GM12878 (cell line): ENCODE results near the gene RUBCNL. TPM values are rescaled to one million over a fixed set of nuclear protein-coding genes. Genes with fewer than 3 reads are reported as not detected.

Source experiments
- BACH1 ChIP-seq: fragments of 450-650 bp; IDR thresholded peaks from 2 replicates; pipeline ENCODE4 v1.6.1; 2017; ENCODE audit warnings: mild to moderate bottlenecking, borderline replicate concordance
- BRCA1 ChIP-seq: IDR thresholded peaks from 2 replicates; pipeline ENCODE4 v1.6.1; 2011; ENCODE audit warnings: low read depth, low read length, improper control_type of control experiment
- E2F8 ChIP-seq: fragments of 450-650 bp; IDR thresholded peaks from 2 replicates; pipeline ENCODE4 v1.6.1; 2018; ENCODE audit warnings: mild to moderate bottlenecking, low read depth, moderate library complexity; ENCODE audit not compliant: partially characterized antibody
- FOS ChIP-seq: IDR thresholded peaks from 3 replicates; pipeline ENCODE4 v1.6.1; 2011; ENCODE audit warnings: borderline replicate concordance; ENCODE audit not compliant: insufficient read length; ENCODE audit errors: extremely low read depth
- HCFC1 ChIP-seq: fragments of 150-350 bp; IDR thresholded peaks from 2 replicates; pipeline ENCODE4 v1.6.1; 2014; ENCODE audit warnings: low read length
- HSF1 ChIP-seq: fragments of 150-350 bp; IDR thresholded peaks from 2 replicates; pipeline ENCODE4 v1.6.1; 2014; ENCODE audit warnings: mild to moderate bottlenecking, low read depth, low read length
- IKZF1 ChIP-seq: fragments of 450-650 bp; conservative IDR thresholded peaks from 2 replicates; pipeline ENCODE4 v1.6.1; 2017; ENCODE audit warnings: antibody characterized with exemption, mild to moderate bottlenecking
- JUNB ChIP-seq: IDR thresholded peaks from 2 replicates; pipeline ENCODE4 v1.6.1; 2016; ENCODE audit warnings: antibody characterized with exemption, mild to moderate bottlenecking
- MXI1 ChIP-seq: fragments of 150-350 bp; IDR thresholded peaks from 2 replicates; pipeline ENCODE4 v1.6.1; 2011; ENCODE audit warnings: low read depth, mild to moderate bottlenecking, inconsistent platforms, low read length, improper control_type of control experiment
- MYB ChIP-seq: fragments of 150-350 bp; IDR thresholded peaks from 2 replicates; pipeline ENCODE4 v1.6.1; 2014; ENCODE audit warnings: mild to moderate bottlenecking, low read depth, low read length, borderline replicate concordance
- MYC ChIP-seq: IDR thresholded peaks from 2 replicates; pipeline ENCODE4 v1.6.1; 2011; ENCODE audit warnings: mild to moderate bottlenecking, low read length, moderate library complexity, inconsistent platforms; ENCODE audit not compliant: insufficient read depth, insufficient replicate concordance, insufficient read length, severe bottlenecking
- NBN ChIP-seq: fragments of 450-650 bp; IDR thresholded peaks from 2 replicates; pipeline ENCODE4 v1.6.1; 2016
- NFIC ChIP-seq: IDR thresholded peaks from 2 replicates; pipeline ENCODE4 v1.6.1; 2012; ENCODE audit warnings: low read depth, mild to moderate bottlenecking, inconsistent platforms, low read length, moderate library complexity
- NFXL1 ChIP-seq: fragments of 450-650 bp; IDR thresholded peaks from 2 replicates; pipeline ENCODE4 v1.6.1; 2017; ENCODE audit warnings: antibody characterized with exemption, mild to moderate bottlenecking, borderline replicate concordance
- NR2C2 ChIP-seq: IDR thresholded peaks from 2 replicates; pipeline ENCODE4 v1.6.1; 2011; ENCODE audit warnings: borderline replicate concordance, low read depth; ENCODE audit not compliant: control insufficient read depth, insufficient read length
- NR2F1 ChIP-seq: fragments of 450-650 bp; conservative IDR thresholded peaks from 2 replicates; pipeline ENCODE4 v1.6.1; 2017; ENCODE audit warnings: mild to moderate bottlenecking
- PAX8 ChIP-seq: fragments of 450-650 bp; IDR thresholded peaks from 2 replicates; pipeline ENCODE4 v1.6.1; 2017; ENCODE audit warnings: mild to moderate bottlenecking, moderate library complexity
- PML ChIP-seq: IDR thresholded peaks from 2 replicates; pipeline ENCODE4 v1.6.1; 2012; ENCODE audit warnings: low read length, inconsistent platforms
- POLR2AphosphoS2 ChIP-seq: IDR thresholded peaks from 2 replicates; pipeline ENCODE4 v1.6.1; 2011; ENCODE audit warnings: low read depth, mild to moderate bottlenecking, low read length, improper control_type of control experiment, moderate library complexity
- POU2F2 ChIP-seq: IDR thresholded peaks from 3 replicates; pipeline ENCODE4 v1.6.1; 2011; ENCODE audit warnings: low read depth, mild to moderate bottlenecking, low read length, borderline replicate concordance
- RAD51 ChIP-seq: fragments of 450-650 bp; IDR thresholded peaks from 2 replicates; pipeline ENCODE4 v1.6.1; 2016; ENCODE audit warnings: moderate library complexity, mild to moderate bottlenecking, inconsistent platforms
- RFX5 ChIP-seq: IDR thresholded peaks from 2 replicates; pipeline ENCODE4 v1.6.1; 2011; ENCODE audit warnings: low read depth, low read length, improper control_type of control experiment
- RUNX3 ChIP-seq: IDR thresholded peaks from 2 replicates; pipeline ENCODE4 v1.6.1; 2012; ENCODE audit warnings: low read length, inconsistent platforms
- SMAD1 ChIP-seq: fragments of 450-650 bp; IDR thresholded peaks from 2 replicates; pipeline ENCODE4 v1.6.1; 2018; ENCODE audit warnings: mild to moderate bottlenecking, low read depth; ENCODE audit not compliant: partially characterized antibody
- SMAD5 ChIP-seq: IDR thresholded peaks from 2 replicates; pipeline ENCODE4 v1.6.1; 2016; ENCODE audit warnings: antibody characterized with exemption, low read depth
- USF2 ChIP-seq: IDR thresholded peaks from 2 replicates; pipeline ENCODE4 v1.6.1; 2011; ENCODE audit warnings: low read depth, low read length, improper control_type of control experiment, borderline replicate concordance
- WRNIP1 ChIP-seq: IDR thresholded peaks from 2 replicates; pipeline ENCODE4 v1.6.1; 2011; ENCODE audit warnings: low read depth, low read length, improper control_type of control experiment, borderline replicate concordance
- ZNF622 ChIP-seq: fragments of 450-650 bp; IDR thresholded peaks from 2 replicates; pipeline ENCODE4 v1.6.1; 2017; ENCODE audit warnings: mild to moderate bottlenecking, inconsistent platforms
- ZZZ3 ChIP-seq: IDR thresholded peaks from 2 replicates; pipeline ENCODE4 v1.6.1; 2011; ENCODE audit warnings: low read depth; ENCODE audit not compliant: control insufficient read depth, insufficient read length
- polyA plus RNA-seq, 11 experiments: library from polyadenylated mRNA; depleted of rRNA in 4 of 11; unstranded in 6 of 11; stranded (reverse) in 5 of 11; fragments of >200 nt; fragmentation: Nextera tagmentation in 4 of 11; fragmentation: Illumina TruSeq in 1 of 11; extraction: Ambion mirVana in 4 of 11; extraction: Trizol in 1 of 11; gene quantifications; 1 replicate in 1 of 11; 2 replicates in 10 of 11; pipeline versions ENCODE4 v1.2.1 to v1.2.3, GENCODE V29; 2011 to 2016; ENCODE audit warnings: inconsistent platforms in 2 of 11, missing spikeins in 2 of 11, low read depth in 1 of 11
- total RNA-seq, 4 experiments: library from RNA; depleted of rRNA in 3 of 4; stranded (reverse); fragments of >200 nt in 3 of 4; fragmentation: Illumina TruSeq in 1 of 4; extraction: Trizol in 1 of 4; gene quantifications; 2 replicates each; pipeline versions ENCODE4 v1.2.1 to v1.2.3, GENCODE V29; 2013 to 2021

The RUBCNL gene
- total and polyA plus RNA-seq, 10 of the 15 experiments (the other 5 are each of a cell fraction or from before 2014, with no cell fraction given) = 0.71 to 51.9 (median 38.2) TPM

- TF ChIP-seq ZZZ3 (no peak), MXI1 (no peak), POLR2AphosphoS2 (no peak), USF2 (peak; percentile 14; the same call in 1 of the 2 replicates), RUNX3 (0 out of 2 replicates have a peak, but pooled peaks have one; percentile 21), BRCA1 (no peak), E2F8 (no peak), RAD51 (peak; percentile 73), NBN (no peak), SMAD1 (no peak), FOS (no peak), NR2F1 (no peak), IKZF1 (no peak), PML (no peak), JUNB (no peak), POU2F2 (no peak), MYC (no peak), PAX8 (no peak), WRNIP1 (no peak), ZNF622 (no peak), NR2C2 (no peak), SMAD5 (no peak), HCFC1 (no peak), RFX5 (no peak), BACH1 (no peak), MYB (no peak), NFXL1 (no peak), HSF1 (no peak), NFIC (no peak)
Measured at GRCh38 chr13:46295491-46296114, 91.4 kb downstream of the RUBCNL start (continued).
